ENCODE data around the gene GNAI3.

GNAI3 gene

GRCh38 chr1:109634771-109635750 is 86.6 kb downstream of the GNAI3 start:
- CTCF ChIA-PET, result interaction anchor here (1.2 to 6.9 kb wide), 2 partner anchors 91 to 138 kb away, joined by 3 to 118 read pairs; no protein-coding TSS in a partner anchor

DNA sequence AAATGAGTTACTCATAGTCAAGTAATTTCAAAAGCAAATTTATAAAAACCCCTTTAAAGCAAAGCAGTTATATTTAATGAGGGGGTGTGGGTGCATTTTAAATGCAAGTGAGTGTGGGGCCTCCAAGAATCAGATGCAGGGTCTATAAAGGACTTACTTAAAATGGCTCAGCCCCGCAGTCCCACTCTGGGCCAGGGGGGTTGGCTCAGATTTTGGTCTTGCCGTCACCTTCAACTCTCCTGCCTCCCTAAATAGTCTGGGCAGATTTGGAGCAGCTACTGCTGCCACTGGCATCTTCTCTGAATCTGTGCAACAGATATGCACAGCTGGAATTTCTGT is 87.4 kb downstream of the GNAI3 start:
- ChIA-PET CTCF (interaction anchor here (0.6 to 6.9 kb wide), 4 partner anchors 31 to 153 kb away, joined by 3 to 118 read pairs (median 4); no protein-coding TSS in a partner anchor), POLR2A (interaction anchor here (6.6 kb wide), 1 partner anchor 87 kb away, joined by 79 read pairs; the partner anchor contains the start of gene GNAI3)
- no peak for DNase-seq (ENCODE audit: extremely low spot score)
- TF ChIP-seq SP1 (IDR thresholded peaks at IDR 0.05) (no peak), BHLHE40 (IDR thresholded peaks at IDR 0.05; ENCODE audit: borderline replicate concordance) (no peak), PKNOX1 (IDR thresholded peaks at IDR 0.05) (no peak), FOXM1 (IDR thresholded peaks at IDR 0.05; ENCODE audit: borderline replicate concordance) (no peak), FOXA1 (IDR thresholded peaks at IDR 0.05) (no peak), ELF4 (IDR thresholded peaks at IDR 0.05) (no peak), ZNF384 (IDR thresholded peaks at IDR 0.05) (no peak), L3MBTL2 (conservative IDR thresholded peaks at IDR 0.05) (no peak), LEF1 (IDR thresholded peaks at IDR 0.05; ENCODE audit: borderline replicate concordance) (no peak), CTBP1 (IDR thresholded peaks at IDR 0.05; ENCODE audit: borderline replicate concordance) (no peak), SUZ12 (IDR thresholded peaks at IDR 0.05) (no peak), NFRKB (IDR thresholded peaks at IDR 0.05) (no peak), HDGF (IDR thresholded peaks at IDR 0.05; ENCODE audit: borderline replicate concordance) (no peak), ARNT (IDR thresholded peaks at IDR 0.05) (no peak), TARDBP (IDR thresholded peaks at IDR 0.05) (no peak), FOXK2 (IDR thresholded peaks at IDR 0.05) (no peak)

More at GRCh38 chr1:109634771-109635750, 86.6 kb downstream of the GNAI3 start:
- POLR2A ChIA-PET, result interaction anchor here (1.1 kb wide), 1 partner anchor 86 kb away, joined by 7 read pairs; the partner anchor contains the start of gene GNAI3
- no peak for TF ChIP-seq BHLHE40 (IDR thresholded peaks at IDR 0.05; ENCODE audit: borderline replicate concordance)
- DNase-seq (ENCODE audit: extremely low spot score), result no peak

GRCh38 chr1:109636201-109636952 is 88.0 kb downstream of the GNAI3 start:
- TF ChIP-seq HDGF (IDR thresholded peaks at IDR 0.05; ENCODE audit: borderline replicate concordance) (no peak), PKNOX1 (IDR thresholded peaks at IDR 0.05) (peak; percentile 17; the same call in 1 of the 2 replicates), NFRKB (IDR thresholded peaks at IDR 0.05) (no peak), FOXA1 (IDR thresholded peaks at IDR 0.05) (no peak), TARDBP (IDR thresholded peaks at IDR 0.05) (no peak), ZNF384 (IDR thresholded peaks at IDR 0.05) (no peak)
- no peak for DNase-seq (ENCODE audit: extremely low spot score)
- ChIA-PET CTCF (interaction anchor here (0.6 to 6.9 kb wide), 4 partner anchors 31 to 153 kb away, joined by 3 to 118 read pairs (median 4); no protein-coding TSS in a partner anchor), POLR2A (interaction anchor here (6.6 kb wide), 1 partner anchor 87 kb away, joined by 79 read pairs; the partner anchor contains the start of gene GNAI3)

- DNase-seq (ENCODE audit: extremely low spot score), result no peak
- ChIA-PET POLR2A (interaction anchor here (6.6 kb wide), 1 partner anchor 88 kb away, joined by 79 read pairs; the partner anchor contains the start of gene GNAI3), CTCF (interaction anchor here (1.7 to 6.9 kb wide), 3 partner anchors 8 to 135 kb away, joined by 6 to 118 read pairs (median 42); no protein-coding TSS in a partner anchor)
- TF ChIP-seq HDGF (IDR thresholded peaks at IDR 0.05; ENCODE audit: borderline replicate concordance), result no peak
- TF ChIP-seq CTBP1 (IDR thresholded peaks at IDR 0.05; ENCODE audit: borderline replicate concordance), result no peak
- TF ChIP-seq LEF1 (IDR thresholded peaks at IDR 0.05; ENCODE audit: borderline replicate concordance), result no peak
- no peak for TF ChIP-seq ELF4 (IDR thresholded peaks at IDR 0.05)
- TF ChIP-seq BHLHE40 (IDR thresholded peaks at IDR 0.05; ENCODE audit: borderline replicate concordance), result no peak
- no peak for TF ChIP-seq SUZ12 (IDR thresholded peaks at IDR 0.05)
- no peak for TF ChIP-seq ARNT (IDR thresholded peaks at IDR 0.05)
- TF ChIP-seq FOXM1 (IDR thresholded peaks at IDR 0.05; ENCODE audit: borderline replicate concordance), result no peak
- TF ChIP-seq NFRKB (IDR thresholded peaks at IDR 0.05), result no peak
- TF ChIP-seq PKNOX1 (IDR thresholded peaks at IDR 0.05), result no peak
- no peak for TF ChIP-seq FOXA1 (IDR thresholded peaks at IDR 0.05)
- no peak for TF ChIP-seq TARDBP (IDR thresholded peaks at IDR 0.05)
- no peak for TF ChIP-seq FOXK2 (IDR thresholded peaks at IDR 0.05)
- TF ChIP-seq SP1 (IDR thresholded peaks at IDR 0.05), result no peak
- no peak for TF ChIP-seq ZNF384 (IDR thresholded peaks at IDR 0.05)
Measured at GRCh38 chr1:109637446-109637845, 89.0 kb downstream of the GNAI3 start.

GRCh38 chr1:109639063-109639840 is 90.8 kb downstream of the GNAI3 start:
- DNase-seq (ENCODE audit: extremely low spot score), result no peak
- CTCF ChIA-PET, result interaction anchor here (0.6 to 6.9 kb wide), 22 partner anchors 10 to 789 kb away, joined by 3 to 118 read pairs (median 6); partner anchors contain the start of genes AHCYL1, GNAI3, GPR61 and GSTM2
- POLR2A ChIA-PET, result interaction anchor here (0.7 to 6.6 kb wide), 5 partner anchors 19 to 135 kb away, joined by 3 to 79 read pairs (median 5); partner anchors contain the start of genes GNAI3 and GSTM2
- no peak for TF ChIP-seq SP1 (IDR thresholded peaks at IDR 0.05)
- TF ChIP-seq FOXK2 (IDR thresholded peaks at IDR 0.05), result no peak
- TF ChIP-seq TARDBP (IDR thresholded peaks at IDR 0.05), result no peak
- TF ChIP-seq HDGF (IDR thresholded peaks at IDR 0.05; ENCODE audit: borderline replicate concordance), result no peak
- TF ChIP-seq FOXM1 (IDR thresholded peaks at IDR 0.05; ENCODE audit: borderline replicate concordance), result no peak
- no peak for TF ChIP-seq NFRKB (IDR thresholded peaks at IDR 0.05)
- no peak for TF ChIP-seq FOXA1 (IDR thresholded peaks at IDR 0.05)
- no peak for TF ChIP-seq PKNOX1 (IDR thresholded peaks at IDR 0.05)
- no peak for TF ChIP-seq SUZ12 (IDR thresholded peaks at IDR 0.05)
- TF ChIP-seq CTBP1 (IDR thresholded peaks at IDR 0.05; ENCODE audit: borderline replicate concordance), result no peak
- TF ChIP-seq BHLHE40 (IDR thresholded peaks at IDR 0.05; ENCODE audit: borderline replicate concordance), result no peak
- TF ChIP-seq LEF1 (IDR thresholded peaks at IDR 0.05; ENCODE audit: borderline replicate concordance), result no peak
- no peak for TF ChIP-seq ARNT (IDR thresholded peaks at IDR 0.05)
- no peak for TF ChIP-seq L3MBTL2 (conservative IDR thresholded peaks at IDR 0.05)
- no peak for TF ChIP-seq ZNF384 (IDR thresholded peaks at IDR 0.05)
- TF ChIP-seq ELF4 (IDR thresholded peaks at IDR 0.05), result no peak
